ENCODE results near the gene BPGM.

Gene BPGM

DNA sequence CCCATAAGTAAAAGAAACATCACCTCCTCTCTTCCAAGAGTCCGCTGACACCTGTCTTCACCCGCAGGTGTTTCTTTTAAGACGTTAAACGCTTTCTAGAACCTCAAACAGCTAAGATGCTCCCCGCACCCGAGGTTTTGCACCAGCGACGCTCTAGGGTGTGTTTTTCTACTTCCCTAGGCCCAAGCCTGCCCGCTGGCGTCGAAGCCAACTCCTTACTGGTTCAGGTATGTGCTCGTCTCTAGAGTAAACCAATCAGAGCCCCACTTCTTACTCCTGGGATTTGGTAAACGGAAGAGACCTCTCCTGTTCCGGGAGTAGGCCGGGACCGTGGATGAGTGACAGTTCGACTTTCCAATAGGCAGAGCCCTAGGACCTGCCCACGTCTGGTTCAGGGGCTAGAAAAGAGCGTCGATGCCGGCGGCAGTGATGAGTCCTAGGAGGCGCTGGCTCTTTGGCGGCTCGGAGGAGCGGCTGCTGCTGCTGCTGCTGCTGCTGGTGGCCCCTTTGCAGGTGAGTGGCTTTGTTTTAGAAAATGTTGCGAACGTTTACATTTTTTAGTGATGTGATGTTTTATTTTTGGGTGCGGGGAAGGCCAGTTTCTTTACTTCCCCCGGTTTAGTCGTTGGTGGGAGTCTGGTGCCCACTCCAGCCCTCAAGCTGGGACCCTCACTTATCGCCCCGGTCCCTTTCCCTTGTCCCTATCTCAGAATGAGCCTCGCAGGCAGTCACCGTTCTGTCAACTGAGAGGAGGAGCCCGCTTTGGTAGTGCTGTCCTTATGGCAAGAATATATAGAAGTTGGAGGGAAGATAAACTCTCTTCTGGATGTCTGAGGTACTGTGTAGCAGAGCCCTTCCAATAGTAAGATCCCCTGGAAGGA is at the start of gene BPGM:
Gene BPGM (plus strand): TSS at position 429 of the 881 bp plus-strand sequence. CDS start 14,655 bp downstream, outside the sequence.
- DNase-seq, result peak; percentile 100

DNA sequence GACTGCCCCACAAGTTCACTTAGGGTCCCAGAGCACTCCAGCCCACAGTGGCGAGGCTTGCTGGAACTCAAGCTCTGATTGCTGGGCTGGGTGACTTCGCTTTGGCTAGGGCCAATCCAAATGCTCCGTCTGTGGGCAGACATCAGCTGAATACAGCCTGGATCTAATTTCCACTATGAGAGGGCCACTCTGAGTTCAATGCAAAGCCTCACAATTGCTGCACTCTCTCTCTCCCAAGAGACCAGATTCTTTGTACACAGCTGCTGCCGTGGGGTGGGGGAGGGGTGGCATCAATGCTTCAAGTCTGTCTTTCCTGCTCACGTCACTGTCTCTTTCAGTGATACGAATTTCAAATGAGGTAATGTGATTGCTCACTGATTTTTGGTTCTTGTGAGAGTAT is 47.3 kb upstream of the BPGM start:
- DNase-seq, result no peak

DNA sequence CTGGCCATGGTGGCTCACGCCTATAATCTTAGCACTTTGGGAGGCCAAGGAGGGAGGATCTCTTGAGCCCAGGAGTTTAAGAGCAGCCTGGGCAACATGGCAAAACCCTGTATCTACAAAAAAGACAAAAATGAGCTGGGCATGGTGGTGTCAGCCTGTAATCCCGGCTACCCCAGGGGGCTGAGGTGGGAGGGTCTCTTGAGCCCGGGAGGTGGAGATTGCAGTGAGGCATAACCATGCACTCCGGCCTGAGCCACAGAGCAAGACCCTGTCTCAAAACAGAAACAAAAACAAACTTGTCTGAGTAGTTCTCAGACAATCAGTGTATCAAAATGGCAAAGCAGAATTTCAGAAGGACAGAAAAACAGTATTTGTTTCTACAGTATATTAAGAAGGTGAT is 45.2 kb upstream of the BPGM start:
- DNase-seq, result no peak

DNA sequence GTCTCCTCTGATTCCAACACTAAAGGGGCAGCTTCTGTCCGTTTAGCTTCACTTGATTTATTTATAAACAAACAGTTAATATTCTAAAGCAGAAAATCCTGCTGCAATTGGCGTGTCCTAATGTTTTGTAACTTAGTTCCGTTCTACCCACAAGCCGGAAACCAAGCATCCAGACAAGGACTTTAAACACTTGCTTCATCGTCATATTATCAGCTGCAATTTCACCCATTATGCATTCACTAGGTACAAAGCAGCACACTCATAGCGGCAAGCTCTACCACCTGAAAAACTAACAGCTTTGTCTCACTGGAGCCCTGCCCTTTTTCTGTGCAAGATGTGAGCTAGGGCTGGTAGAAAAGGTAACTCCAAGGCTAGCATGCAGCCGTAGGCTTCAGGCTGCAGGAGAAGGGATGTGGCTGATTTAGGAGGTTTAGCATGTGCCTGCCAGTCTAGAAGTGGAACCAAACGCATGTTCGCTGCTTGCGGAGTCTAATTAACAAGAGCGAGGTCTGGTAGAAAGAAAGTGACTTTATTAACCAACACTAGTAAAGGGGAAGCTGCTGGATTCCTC is 43.7 kb upstream of the BPGM start:
- DNase-seq, result peak; percentile 7 to 34

DNA sequence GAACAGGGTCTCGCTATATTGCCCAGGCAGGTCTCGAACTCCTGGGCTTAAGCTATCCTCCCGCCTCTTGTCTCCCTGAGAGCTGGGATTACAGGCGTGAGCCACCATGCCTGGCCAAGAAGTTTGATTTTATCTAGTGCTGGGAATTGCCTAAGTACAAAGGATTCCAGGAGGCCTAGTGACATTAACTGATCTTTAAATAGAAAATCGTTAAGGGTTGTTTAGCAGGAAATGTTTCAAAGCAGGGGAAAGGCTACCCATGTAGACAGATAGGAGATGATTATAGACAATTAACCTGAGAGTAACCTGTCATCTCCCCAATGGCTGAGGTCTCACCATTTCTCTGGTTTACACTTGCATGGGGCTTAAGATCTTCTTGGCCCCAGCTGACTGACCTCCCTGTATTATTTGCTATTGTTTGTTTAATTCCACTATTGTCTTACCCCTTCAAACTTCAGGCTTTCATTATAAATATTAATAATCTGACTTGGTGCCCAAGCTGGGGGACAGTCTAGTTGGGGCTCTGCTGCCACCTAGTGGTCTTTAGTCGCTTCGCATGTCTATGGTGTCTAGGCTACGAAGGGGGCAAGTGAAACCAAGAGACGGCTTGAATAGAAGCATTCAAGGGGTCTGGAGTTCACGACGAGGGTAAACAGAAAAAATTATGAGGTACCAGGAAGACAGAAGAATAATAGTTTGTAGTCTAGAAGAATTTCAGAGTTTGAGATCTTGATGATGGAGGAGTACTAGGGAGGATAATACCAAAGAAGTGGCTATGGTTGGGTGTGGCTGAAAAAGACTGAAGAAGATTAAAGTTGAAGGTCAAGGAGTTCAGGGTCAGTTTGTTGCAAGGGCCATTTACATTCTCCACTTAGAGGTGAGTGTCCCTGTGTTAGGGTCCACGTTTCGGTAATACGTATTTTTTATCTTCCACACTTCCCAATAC is 40.4 kb upstream of the BPGM start:
- peak; percentile 24 to 82 for DNase-seq

DNA sequence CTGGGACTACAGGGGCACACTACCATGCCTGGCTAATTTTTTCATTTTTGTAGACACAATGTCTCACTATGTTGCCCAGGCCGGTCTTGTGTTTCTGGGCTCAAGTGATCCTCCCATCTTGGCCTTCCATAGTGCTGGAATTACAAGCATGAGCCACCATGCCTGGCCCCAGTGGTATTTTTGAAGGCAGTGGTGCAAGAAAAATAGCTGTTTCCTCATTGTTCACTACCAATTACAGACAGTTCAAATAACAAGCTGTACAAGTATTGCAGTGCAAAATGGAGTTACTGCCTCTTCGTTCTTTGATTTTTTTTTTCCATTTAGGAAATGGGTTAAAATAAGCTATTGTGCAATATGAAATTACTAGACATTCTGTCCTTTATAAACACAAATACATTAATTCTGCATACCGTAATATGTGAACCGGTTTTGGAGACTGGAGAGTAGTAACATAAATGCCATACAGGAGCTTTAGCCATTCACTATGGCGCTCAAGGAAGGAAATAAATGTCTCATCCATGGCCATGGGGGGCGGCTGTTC is 35.0 kb upstream of the BPGM start:
- DNase-seq, result no peak

DNA sequence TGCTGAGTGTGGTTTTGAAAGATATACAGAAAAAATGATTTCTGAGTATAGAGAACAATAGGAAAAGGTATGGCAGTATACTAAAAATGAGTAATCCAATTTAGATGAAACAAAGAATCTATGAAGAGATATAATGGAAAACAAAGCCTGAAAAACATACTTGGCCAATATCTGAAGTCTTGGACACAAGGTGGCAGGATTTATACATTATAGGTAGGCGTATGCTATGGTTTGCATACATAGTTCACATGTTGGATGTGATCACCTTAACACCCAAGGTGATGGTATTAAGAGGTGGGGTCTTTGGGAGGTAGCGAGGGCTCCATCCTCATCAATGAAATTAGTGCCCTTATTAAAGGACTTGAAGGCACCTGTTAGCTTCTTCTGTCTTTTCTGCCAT is 34.5 kb upstream of the BPGM start:
- no peak for DNase-seq

DNA sequence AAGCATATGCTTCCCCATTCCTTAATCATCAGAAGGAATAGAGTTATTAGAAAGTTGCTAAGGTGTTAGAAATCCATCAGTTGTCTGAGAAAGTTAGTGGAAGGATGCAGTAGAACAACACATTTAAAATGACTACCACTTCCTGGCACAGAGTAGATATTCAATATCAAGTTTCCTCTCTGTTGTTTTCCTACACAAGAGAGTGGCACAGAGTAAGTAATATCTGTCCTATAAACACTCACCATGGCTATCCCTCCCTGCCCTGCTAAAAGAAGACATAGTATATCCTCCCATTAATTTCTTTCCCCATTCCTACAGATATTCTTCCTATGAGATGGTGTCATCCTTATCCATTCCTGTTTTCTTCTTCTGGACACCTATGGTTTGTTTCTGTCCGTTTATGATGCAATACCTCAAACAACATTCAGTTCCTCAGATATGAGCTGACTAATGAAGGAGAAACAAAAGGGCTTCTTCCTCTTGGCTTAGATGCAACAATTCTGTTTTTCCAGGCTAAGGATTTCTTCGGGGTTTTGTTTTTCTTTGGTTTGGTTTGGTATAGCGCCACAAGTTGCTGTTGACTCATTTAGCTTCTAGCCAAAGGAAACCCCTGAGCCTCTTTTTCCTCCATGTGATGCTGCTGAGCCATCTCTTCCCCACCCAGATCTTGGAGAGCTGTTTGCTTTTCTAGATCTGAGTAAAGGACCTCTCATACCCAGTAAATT is 32.9 kb upstream of the BPGM start:
- peak; percentile 37 to 44 for DNase-seq

DNA sequence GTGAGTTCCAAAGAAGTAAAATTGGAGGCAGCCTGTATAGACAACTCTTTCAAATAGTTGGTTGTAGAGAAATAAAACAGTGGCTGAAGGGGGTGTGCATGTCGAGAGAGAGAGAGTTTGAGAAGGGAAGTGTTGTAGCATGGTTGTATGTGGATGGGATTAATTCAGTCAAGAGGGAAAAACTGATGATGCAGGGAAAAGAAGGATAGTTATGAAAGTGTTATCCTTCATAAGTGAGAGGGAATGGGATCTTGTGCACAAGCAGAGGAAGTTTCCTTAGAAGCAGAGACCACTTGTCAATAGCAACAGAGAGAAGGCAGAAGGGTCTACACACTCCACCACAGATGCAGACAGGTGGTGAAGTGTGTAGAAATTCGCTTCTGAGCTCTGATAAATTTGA is 30.0 kb upstream of the BPGM start:
- no peak for DNase-seq

DNA sequence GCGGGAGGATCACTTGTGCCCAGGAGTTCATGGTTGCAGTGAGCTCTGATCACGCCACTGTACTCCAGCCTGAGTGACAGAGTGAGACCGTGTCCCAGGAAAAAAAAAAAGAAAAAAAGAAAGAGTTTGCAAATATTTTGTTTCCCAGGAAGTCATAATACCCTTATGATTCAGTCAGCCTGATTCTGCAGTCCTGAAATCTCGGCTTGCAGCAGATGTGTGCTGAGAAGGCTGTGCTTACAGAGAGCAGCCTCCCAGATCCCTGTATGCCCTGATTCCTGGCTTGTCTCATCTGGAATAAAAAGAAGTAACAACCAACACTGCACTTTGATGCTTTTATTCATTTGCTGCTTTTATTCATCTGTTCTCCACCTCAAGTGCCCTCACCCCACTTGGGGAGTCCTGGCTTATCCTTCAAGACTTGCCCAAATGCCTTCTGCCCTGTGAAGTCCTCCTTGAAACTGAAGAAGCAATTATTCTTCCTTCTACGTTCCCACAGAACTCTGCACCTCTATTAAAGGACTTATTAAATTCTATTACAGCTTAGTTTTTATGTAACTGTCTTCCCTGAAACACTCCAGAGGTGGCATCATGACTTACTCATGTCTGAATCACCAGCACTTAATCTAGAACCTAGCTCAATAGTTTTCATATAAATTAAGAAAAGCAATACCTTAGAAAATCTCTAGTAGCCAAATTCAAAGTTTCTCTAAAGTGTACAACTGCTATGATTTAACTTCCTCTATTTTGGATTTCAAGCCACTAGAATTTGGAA is 27.7 kb upstream of the BPGM start:
- peak in 1 of 2 donors; percentile 22 for DNase-seq

DNA sequence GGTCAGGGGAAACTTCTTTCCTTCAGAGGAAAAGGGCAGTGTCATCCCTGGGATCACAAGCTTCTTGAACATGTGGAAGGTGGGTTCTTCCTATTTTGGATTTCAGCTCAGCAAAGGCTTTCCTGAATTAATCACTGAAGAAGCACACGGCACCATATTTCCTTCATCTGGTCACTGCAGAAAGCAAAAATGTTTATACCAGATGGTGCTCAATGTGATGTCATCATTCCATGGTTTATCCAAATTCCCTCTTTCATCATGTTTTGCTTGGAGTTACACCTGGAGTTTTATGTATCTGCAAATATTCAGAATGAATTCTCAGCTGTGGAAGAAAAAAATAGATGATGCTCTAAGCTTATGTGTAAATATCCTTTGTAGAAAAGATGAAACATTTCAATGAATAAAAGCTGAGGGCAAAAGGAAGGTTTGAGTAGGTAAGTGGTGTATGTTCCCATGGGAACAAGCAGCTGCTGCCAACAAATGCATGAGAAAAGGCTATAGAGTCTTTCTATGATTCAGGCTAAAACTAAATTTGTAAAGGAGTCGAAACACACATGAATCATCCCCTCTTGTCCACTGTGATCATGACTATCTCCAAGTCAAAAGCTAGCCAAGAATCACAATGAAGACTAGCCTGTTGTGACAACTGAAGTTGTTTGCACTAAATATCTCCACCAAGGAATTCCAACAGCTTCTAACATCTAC is 26.9 kb upstream of the BPGM start:
- no peak for DNase-seq

DNA sequence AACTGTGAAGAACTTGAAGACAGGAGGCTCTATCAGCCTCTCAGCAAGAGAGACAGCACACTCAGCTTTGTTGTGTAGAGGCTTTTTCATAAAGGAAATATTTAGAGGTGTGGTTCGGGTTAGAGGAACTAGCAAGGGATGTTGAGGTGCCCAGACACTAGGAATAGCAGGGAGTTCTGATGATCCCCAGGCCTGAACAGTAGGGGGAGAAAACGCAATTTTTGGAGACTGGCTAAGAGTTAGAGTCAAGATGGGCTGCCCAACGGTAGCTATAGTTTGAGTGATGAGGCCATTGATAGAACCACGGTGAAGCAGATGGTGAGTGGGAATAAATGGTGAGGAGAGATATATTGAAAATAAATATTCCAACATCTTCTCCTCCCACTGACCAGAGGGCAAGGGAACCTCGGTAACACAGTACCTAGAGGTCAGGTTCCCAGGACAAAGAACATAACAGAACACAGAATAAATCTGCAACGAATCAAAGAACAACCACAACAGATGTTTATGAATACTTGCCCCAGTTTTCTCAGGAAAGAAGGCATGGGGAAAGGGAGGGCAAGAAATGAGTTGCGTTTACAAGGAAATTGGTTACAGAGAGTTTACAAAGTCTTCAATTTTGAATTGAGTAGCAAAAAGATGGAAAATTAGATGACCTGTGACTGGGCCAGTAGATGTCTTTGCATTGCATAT is 24.2 kb upstream of the BPGM start:
- DNase-seq, result no peak

DNA sequence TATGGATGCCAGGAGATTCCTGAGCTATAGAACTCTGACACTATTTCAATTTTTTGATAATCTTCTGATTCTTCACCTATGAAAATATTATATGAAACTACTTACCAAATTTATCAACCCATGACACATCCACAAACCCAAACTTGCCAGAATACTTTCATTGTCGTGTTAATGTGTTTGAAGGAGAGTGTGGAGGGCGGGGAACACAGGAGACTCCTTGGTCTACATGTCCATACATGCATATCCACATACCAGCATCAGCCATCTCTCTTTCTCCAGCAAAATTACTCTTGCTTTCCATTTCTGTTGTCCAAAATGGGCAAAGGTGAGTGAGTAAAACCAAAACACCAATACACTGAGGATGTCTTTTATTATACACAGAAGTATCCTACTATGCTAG is 23.5 kb upstream of the BPGM start:
- no peak for DNase-seq

DNA sequence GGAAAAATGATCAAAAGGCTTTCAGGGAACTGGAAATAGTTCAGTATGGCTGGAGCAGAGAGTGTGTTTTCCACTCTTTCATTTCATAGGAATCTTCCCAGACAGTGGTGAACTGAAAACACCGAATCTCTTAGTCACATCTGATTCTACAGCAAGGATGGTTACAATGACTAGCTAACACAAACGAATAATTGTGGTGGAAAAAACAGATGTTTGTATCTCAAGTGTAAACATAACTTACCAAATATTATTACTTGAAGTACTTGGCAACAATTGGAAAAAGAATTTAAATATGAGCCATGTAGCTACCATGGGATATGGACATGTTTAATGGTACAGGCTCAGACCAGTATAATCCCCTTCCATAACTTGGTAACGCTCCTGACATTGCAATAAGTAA is 21.1 kb upstream of the BPGM start:
- DNase-seq, result no peak

DNA sequence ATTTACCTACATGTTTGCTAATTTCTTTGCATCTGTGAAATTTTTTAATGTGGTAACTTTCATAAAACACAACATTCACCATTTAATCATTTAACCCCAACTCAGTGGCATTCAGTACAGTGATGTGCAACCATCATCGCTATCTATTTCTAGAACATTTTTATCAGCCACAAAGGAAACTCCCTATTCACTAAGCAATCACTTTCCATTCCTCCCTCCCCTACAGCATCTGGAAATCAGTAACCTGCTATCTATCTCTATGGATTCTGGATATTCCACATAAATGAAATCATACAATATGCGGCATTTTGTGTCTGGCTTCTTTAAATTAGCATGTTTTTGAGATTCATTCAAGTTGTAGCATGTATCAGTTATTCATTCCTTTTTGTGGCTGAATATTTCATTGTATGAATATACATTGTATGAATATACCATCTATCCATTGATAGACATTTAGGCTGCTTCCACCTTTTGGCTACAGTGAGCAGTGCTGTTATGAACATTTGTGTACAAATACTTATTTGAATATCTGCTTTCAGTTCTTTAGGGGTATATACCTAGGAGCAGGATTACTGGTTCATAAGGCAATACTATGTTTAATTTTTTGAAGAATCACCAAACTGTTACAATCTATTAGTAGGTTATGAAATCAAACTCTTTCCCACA is 19.4 kb upstream of the BPGM start:
- no peak for DNase-seq

DNA sequence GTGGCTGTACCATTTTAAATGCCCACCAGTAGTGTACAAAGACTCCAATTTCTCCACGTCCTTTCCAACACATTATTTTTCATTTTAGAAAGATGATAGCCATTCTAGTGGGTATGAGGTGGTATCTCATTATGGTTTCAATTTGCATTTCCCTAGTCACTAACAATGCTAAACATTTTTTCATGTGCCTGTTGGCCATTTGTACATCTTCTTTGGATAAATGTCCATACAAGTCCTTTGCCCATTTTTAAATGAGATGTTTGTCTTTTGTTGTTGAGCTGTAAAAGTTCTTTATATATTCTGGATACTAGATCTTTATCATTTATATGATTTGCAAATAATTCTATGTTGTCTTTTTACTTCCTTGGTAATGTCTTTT is 18.9 kb upstream of the BPGM start:
- DNase-seq, result no peak

DNA sequence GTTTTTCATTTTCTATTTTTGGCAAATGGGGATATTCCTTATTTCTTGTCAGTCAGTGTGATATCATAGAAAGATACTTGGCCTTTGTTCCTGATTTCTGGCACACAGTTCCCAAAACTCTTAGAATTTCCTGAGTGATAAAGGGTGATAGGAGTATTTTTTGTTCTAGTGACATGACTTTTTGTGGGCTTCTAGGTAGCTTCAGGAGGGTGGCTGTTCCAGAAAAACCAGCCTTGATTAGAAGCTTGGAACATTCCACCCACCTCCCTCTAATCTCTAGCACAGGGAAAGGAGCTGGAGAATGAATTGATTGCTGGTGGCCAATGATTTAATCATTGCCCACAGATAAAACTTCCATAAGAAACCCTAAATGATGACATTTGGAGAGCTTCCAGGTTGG is 17.2 kb upstream of the BPGM start:
- DNase-seq, result no peak

DNA sequence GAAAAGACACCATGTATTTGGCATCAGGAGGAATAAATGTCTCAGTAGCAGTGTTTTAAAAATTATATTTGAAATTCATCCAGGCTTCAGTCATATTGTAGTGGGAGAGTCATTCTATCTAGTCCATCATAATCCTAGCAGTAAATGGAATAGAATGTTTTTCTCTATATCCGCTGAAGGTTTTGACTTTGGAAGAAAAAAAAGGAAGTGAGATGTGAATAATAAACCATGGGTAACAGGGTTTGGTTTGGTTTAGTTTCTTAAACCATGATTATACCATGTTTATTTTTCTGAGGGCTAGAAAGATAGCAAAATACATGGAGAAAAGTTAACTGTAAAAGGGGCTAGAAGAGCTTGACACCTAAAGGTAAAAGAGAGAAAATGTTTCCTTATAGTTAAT is 16.4 kb upstream of the BPGM start:
- no peak for DNase-seq

DNA sequence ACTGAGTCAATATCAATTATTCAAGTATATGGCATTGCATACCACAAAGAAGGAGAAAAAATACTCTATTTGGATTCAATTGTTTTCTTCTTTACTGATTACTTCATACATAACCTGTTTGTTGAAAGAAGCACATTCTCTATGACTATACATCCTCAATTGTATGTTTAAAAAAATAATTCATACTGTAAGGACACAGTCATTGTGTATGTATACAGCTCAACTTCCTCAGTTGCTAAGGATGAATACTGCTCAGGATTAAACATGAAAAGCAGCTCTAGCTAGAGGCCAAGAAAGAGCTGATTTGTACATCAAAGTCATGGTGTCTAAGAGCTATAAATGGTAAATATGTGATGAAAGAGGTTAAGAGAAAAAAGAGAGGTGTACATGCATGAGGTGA is 15.8 kb upstream of the BPGM start:
- no peak for DNase-seq

DNA sequence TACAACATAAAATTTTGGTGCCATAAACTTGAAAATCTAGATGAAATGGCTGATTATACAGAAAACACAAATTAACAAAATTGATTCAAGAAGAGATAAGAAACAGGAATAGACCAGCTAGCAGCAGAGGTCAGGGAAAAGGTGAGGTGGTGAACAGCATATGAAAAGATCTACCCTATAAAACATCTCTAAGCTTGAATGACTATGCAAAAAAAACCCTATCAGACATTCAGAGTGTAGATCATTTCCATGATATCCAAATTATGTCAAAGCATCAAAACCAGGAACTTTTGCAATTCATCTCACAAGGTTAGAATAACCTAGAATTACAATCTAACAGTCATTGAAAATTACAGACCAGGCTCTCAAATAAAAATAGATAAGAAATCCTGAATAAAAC is 14.6 kb upstream of the BPGM start:
- no peak for DNase-seq
